ENCODE measurements around the gene BCO2. TPM values are rescaled to one million over a fixed set of nuclear protein-coding genes. Genes with fewer than 3 reads are reported as not detected.
A peak's percentile ranks its signal among the peaks of the same experiment; 100 is the strongest.
"Not testable (repeated sequence)": the region's sequence is repeated elsewhere in the genome, so short reads cannot be mapped to it uniquely, and the experiment has no call there.

Gene BCO2
- total RNA-seq, 3 donors from 2014 or later: 3.7 to 9.8 (median 7.1) TPM

DNA sequence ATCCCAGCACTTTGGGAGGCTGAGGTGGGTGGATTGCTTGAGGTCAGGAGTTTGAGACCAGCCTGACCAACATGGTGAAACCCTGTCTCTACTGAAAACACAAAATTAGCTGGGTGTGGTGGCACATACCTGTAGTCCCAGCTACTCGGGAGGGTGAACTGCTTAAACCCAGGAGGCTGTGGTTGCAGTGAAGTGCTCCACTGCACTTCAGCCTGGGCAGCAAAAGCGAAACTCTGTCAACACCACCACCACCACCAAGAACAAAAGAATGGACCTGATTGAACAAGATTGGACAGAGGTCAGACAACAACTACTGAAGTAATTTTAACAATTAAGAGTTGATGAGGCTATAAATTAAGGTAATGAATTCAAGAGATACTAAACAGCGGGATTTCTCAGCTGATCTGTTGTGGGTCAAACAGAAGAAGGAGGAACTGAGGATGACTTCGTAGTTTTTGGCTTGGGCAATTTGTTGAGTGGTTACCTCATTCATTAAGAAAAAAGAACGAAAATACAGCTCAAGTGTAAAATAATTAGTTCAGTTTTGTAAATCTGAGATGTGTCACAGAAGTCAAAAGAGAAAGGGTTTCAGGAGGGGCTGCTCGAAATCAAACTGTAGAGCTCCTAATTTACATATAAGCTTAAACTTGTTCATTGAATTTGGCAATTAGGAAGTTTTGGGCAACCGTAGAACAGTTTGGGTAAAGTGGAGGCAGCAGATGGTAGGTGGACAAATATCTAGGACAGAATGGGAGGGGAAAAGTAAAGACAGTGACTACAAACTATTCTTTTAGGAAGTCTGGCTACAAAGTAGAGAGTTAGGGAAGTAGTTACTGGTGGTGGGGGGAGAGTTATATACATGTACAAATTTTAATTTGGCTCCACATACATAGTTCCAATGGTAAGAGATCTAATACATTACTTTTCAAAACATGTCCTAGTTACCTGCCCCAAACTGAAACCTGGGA lies 15.9 kb upstream of the BCO2 start:
- H3K9me3 ChIP-seq: no peaks in the 10 kb centered on the region
- intact Hi-C loops (cut with DNase I, micrococcal nuclease): no loop called here
- H3K4me3 ChIP-seq: no peak overlapping the region
- H3K4me1 ChIP-seq (ENCODE audit: low read depth): no peaks in the 10 kb centered on the region
- H3K36me3 ChIP-seq (ENCODE audit: low read depth): no peaks in the 10 kb centered on the region
- ATAC-seq (no peak), DNase-seq (no peak)
- TF ChIP-seq, protein P1, sequence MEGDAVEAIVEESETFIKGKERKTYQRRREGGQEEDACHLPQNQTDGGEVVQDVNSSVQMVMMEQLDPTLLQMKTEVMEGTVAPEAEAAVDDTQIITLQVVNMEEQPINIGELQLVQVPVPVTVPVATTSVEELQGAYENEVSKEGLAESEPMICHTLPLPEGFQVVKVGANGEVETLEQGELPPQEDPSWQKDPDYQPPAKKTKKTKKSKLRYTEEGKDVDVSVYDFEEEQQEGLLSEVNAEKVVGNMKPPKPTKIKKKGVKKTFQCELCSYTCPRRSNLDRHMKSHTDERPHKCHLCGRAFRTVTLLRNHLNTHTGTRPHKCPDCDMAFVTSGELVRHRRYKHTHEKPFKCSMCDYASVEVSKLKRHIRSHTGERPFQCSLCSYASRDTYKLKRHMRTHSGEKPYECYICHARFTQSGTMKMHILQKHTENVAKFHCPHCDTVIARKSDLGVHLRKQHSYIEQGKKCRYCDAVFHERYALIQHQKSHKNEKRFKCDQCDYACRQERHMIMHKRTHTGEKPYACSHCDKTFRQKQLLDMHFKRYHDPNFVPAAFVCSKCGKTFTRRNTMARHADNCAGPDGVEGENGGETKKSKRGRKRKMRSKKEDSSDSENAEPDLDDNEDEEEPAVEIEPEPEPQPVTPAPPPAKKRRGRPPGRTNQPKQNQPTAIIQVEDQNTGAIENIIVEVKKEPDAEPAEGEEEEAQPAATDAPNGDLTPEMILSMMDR (IDR thresholded peaks at IDR 0.05): no peak

DNA sequence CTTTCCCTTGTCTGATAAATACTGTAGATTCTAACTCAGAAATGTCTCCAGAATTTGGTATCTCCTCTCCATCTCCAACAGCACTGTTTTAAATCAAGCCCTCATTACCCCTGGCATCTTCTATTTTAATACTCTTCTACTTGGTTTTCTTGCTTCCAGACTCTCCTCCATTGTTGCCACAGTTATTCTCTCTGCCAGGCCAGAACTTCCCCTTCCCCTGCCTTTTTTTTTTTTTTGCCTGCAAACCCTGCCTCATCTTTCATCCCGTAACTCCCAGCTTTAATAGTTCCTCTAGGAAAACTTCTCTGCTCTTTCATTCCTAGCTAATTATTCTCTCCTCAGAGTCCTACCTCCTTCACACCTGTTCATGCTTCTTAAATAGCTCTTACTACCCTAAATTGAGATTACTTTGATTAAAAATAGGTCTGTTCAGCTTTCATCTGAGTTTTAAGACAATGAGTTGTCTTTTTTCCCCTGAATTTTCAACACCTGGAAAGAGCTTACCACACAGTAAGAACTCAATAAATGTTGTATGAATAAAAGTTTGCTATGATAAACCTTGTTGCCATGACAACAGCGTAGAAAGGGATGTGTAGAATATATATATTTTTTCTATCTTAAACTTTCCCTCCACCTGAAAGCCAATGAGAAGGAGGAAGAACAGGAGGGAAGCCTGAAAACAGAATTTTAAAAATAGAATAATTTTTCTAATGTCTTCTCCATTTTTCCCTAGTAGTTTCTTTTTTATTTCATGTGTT lies 15.0 kb upstream of the BCO2 start:
- no peaks in the 10 kb centered on the region for H3K4me1 ChIP-seq (ENCODE audit: low read depth)
- TF ChIP-seq, protein P1 (IDR thresholded peaks at IDR 0.05): no peak
- no peak for DNase-seq

DNA sequence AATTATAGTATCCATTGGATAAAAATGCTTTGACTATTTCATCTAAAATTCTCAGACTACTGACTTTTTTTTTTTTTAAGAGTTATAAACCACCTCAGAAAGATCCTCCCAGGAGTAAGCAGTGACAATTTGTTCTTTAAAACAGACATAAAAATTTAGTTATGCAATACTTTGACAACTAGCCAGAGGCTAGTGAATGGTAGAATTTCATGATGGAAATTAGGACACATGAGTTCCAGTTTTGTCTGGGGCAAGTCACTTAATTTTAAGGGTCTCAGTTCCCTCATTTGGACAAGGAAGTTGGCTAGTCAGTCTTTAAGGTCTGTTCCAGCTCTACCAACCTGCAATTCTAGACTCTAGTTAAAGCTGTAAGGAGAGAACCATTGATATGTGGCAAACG lies 14.3 kb upstream of the BCO2 start:
- ATAC-seq (no peak), DNase-seq (no peak)
- Histone ChIP-seq H3K36me3 (ENCODE audit: low read depth) (no peaks in the 10 kb centered on the region), H3K9me3 (no peaks in the 10 kb centered on the region), H3K4me3 (no peak overlapping the region), H3K4me1 (ENCODE audit: low read depth) (no peaks in the 10 kb centered on the region)
- TF ChIP-seq, protein P1 (IDR thresholded peaks at IDR 0.05): no peak
- intact Hi-C loops (cut with DNase I, micrococcal nuclease): no loop called here

More for the DNA sequence above, 15.0 kb upstream of the BCO2 start:
- H3K9me3 ChIP-seq: no peaks in the 10 kb centered on the region
- no peak for ATAC-seq
- H3K4me3 ChIP-seq: no peak overlapping the region
- intact Hi-C loops (cut with DNase I, micrococcal nuclease): no loop called here
- no peaks in the 10 kb centered on the region for H3K36me3 ChIP-seq (ENCODE audit: low read depth)

DNA sequence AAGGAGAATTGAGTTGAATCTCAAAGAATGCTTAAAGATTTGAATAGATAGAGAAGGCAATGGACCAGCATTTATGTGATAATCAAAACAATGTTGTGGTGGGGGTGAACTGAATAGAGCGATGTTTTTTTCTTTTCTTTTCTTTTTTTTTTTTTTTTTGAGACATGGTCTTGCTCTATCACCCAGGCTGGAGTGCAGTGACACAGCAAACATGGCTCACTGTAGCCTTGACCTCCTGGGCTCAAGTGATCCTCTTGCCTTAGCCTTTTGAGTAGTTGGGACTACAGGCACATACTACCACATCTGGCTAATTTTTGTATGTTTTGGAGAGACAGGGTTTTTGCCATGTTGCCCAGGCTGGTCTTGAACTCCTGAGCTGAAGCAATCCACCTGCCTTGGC lies 13.1 kb upstream of the BCO2 start:
- intact Hi-C loops (cut with DNase I, micrococcal nuclease); H3K36me3 ChIP-seq (ENCODE audit: low read depth); ATAC-seq; H3K9me3 ChIP-seq; DNase-seq; H3K4me3 ChIP-seq; H3K4me1 ChIP-seq (ENCODE audit: low read depth): not testable (repeated sequence)

DNA sequence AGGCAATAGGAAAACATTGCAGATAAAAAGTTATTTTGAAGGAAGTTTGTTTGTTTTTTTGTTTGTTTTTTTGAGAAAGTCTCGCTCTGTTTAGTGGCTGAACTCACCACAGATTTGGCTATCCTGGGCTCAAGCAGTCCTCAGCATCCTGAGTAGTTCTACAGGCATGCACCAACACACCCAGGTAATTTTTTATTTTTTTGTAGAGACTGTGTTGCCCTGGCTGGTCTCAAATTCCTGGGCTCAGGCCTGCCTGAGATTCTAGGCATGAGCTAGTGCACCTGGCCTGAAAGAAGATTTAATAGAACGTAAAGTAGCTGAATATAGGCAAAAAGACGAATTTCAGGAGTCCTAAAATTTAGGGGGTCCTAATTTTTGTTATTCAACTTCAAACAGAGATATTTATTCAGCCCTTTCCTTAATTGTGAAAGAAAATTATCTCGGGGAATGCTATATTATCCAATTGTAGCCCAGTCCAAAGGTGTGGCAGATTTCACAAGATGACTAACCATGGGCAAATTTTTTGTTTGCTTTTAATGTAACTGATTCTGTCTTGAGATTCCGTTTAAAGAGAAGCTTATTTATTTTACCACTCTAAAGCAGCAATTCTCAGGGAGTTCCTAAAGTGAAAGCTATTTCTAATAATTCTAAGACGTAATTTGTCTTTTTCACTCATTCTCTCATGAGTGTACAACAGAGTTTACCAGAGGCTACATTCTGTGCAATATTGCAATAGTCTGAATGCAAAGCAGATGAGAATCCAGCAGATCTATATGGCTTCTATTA lies 12.4 kb upstream of the BCO2 start:
- H3K4me3 ChIP-seq: no peak overlapping the region
- H3K36me3 ChIP-seq (ENCODE audit: low read depth): no peaks in the 10 kb centered on the region
- intact Hi-C loops (cut with DNase I, micrococcal nuclease): no loop called here
- no peak for DNase-seq
- H3K9me3 ChIP-seq: no peaks in the 10 kb centered on the region
- peaks cover 2% of the 10 kb centered on the region for H3K4me1 ChIP-seq (ENCODE audit: low read depth)
- TF ChIP-seq, protein P1 (IDR thresholded peaks at IDR 0.05): no peak
- ATAC-seq: peak; percentile 54

All from mucosa of descending colon (tissue), 3 donors.